Endothelial cell of umbilical vein (primary cell): ENCODE measurements around the gene C1orf159.

ENCODE experiments used
- CTCF ChIP-seq, 2 donors: IDR thresholded peaks; 1 replicate in 1 of 2; 2 replicates in 1 of 2; pipeline ENCODE4 v1.5.1; 2011; ENCODE audit warnings: low read length in 2 of 2, mild to moderate bottlenecking in 2 of 2, moderate library complexity in 2 of 2, control low read depth in 1 of 2, inconsistent platforms in 1 of 2, low read depth in 1 of 2; ENCODE audit not compliant: insufficient read depth in 1 of 2; ENCODE audit errors: extremely low read depth in 1 of 2
- POLR2AphosphoS5 ChIP-seq: IDR thresholded peaks from 2 replicates; pipeline ENCODE4 v1.6.1; 2012; ENCODE audit warnings: low read depth, mild to moderate bottlenecking, control low read depth, low read length, moderate library complexity; ENCODE audit not compliant: insufficient read depth

- no peak for TF ChIP-seq POLR2AphosphoS5
- no peak for TF ChIP-seq CTCF (IDR thresholded peaks at IDR 0.05; ENCODE audit: extremely low read depth in 1 of 2, insufficient read depth in 1 of 2, low read depth in 1 of 2, low read length in 2 of 2)
These were observed 26.0 kb upstream of the C1orf159 start for GRCh38 chr1:1141911-1142250.
